Neural cell (in vitro differentiated cells): ENCODE measurements around the gene PPM1B.

Source experiments
- EP300 ChIP-seq: fragments of 450-650 bp; conservative IDR thresholded peaks from 2 replicates; pipeline ENCODE4 v1.6.1; 2014; ENCODE audit warnings: antibody characterized with exemption, mild to moderate bottlenecking, moderate library complexity; ENCODE audit not compliant: poor library complexity, severe bottlenecking
- EZH2 ChIP-seq: fragments of 200-600, 300-800 bp; shearing (Covaris generic), sonication (generic); IDR thresholded peaks from 2 replicates; pipeline ENCODE4 v1.6.1; 2014; ENCODE audit warnings: antibody characterized with exemption, low read length, borderline replicate concordance, mild to moderate bottlenecking; ENCODE audit not compliant: insufficient read depth, poor library complexity, severe bottlenecking
- POLR2AphosphoS5 ChIP-seq: IDR thresholded peaks from 2 replicates; pipeline ENCODE4 v1.6.1; 2012
- RAD21 ChIP-seq: fragments of 450-650 bp; conservative IDR thresholded peaks from 2 replicates; pipeline ENCODE4 v1.6.1; 2014; ENCODE audit warnings: antibody characterized with exemption, mild to moderate bottlenecking, moderate library complexity
- SMC3 ChIP-seq: fragments of 450-650 bp; conservative IDR thresholded peaks from 2 replicates; pipeline ENCODE4 v1.6.1; 2014; ENCODE audit warnings: antibody characterized with exemption, mild to moderate bottlenecking, moderate library complexity; ENCODE audit not compliant: poor library complexity
- TAF1 ChIP-seq: IDR thresholded peaks from 2 replicates; pipeline ENCODE4 v1.6.1; 2012; ENCODE audit warnings: low read depth
- TF ChIP-seq, protein P1 (sequence below): fragments of 450-650 bp; IDR thresholded peaks from 2 replicates; pipeline ENCODE4 v1.5.1; 2014; ENCODE audit warnings: antibody characterized with exemption, mild to moderate bottlenecking, moderate library complexity; ENCODE audit not compliant: poor library complexity, severe bottlenecking

DNA sequence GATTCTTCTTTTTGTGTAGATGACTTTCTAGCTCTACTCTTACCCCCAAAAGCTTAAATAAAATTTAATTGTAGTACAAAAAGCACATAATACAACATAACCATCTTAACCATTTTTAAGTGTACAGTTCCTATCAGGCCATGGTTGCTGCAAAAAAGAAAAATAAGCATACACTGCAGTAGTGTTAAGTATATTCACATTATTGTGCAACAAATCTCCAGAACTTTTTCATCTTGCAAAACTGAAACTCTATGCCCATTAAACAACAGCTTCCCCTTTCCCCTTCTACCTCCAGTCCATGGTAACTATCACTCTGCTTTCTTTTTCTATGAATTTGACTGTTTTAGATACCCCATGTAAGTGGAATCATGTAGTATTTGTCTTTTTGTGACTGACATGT lies 18.1 kb downstream of the PPM1B start:
- TF ChIP-seq SMC3 (no peak), EP300 (no peak), RAD21 (no peak), EZH2 (no peak), POLR2AphosphoS5 (no peak), TAF1 (no peak)
- TF ChIP-seq, protein P1, sequence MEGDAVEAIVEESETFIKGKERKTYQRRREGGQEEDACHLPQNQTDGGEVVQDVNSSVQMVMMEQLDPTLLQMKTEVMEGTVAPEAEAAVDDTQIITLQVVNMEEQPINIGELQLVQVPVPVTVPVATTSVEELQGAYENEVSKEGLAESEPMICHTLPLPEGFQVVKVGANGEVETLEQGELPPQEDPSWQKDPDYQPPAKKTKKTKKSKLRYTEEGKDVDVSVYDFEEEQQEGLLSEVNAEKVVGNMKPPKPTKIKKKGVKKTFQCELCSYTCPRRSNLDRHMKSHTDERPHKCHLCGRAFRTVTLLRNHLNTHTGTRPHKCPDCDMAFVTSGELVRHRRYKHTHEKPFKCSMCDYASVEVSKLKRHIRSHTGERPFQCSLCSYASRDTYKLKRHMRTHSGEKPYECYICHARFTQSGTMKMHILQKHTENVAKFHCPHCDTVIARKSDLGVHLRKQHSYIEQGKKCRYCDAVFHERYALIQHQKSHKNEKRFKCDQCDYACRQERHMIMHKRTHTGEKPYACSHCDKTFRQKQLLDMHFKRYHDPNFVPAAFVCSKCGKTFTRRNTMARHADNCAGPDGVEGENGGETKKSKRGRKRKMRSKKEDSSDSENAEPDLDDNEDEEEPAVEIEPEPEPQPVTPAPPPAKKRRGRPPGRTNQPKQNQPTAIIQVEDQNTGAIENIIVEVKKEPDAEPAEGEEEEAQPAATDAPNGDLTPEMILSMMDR: no peak
